Measurements from ENCODE around the gene SYCP2L. TPM values are rescaled to one million over a fixed set of nuclear protein-coding genes. Genes with fewer than 3 reads are reported as not detected.
"Not testable (repeated sequence)": the region's sequence is repeated elsewhere in the genome, so short reads cannot be mapped to it uniquely, and the experiment has no call there.

The SYCP2L gene
- total and polyA plus RNA-seq, 4 donors, result 0.49 to 5.3 (median 0.69) TPM

DNA sequence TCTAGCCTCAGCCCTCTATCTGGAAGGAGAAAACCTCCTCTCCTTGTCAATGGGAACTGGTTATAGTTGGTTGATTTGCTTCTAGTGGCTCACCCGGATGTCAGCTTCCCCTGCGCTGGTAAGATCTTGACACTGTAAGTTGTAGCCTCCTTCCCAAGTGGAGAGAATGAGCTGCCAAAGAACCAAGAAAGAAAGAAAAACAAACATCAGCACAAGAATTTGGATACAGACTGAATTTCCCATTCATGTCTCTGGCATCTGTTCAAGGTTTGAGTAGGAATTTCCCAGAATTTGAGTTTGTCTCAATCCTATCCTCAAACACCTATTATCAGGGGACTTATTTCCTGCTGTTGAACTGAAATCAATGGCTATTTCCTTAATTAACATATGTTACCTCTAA lies 113.1 kb downstream of the SYCP2L start:
- H3K27me3 ChIP-seq (ENCODE audit: control insufficient read depth in 3 of 3, insufficient read depth in 3 of 3, low read length in 2 of 3), result no peaks in the 10 kb centered on the region
- no peaks in the 10 kb centered on the region for H3K9me3 ChIP-seq (ENCODE audit: control insufficient read depth in 4 of 4, insufficient read depth in 3 of 4, low read length in 3 of 4)
- H3K27ac ChIP-seq (ENCODE audit: low read depth in 1 of 2, low read length in 1 of 2), result no peak overlapping the region
- ATAC-seq (ENCODE audit: insufficient read depth, low FRiP score) (no peak), DNase-seq (peak in 2 of 3 donors; percentile 58 to 67)
- no peak overlapping the region for H3K9ac ChIP-seq (ENCODE audit: insufficient read depth in 1 of 2, low read length in 2 of 2)
- TF ChIP-seq, protein P1, sequence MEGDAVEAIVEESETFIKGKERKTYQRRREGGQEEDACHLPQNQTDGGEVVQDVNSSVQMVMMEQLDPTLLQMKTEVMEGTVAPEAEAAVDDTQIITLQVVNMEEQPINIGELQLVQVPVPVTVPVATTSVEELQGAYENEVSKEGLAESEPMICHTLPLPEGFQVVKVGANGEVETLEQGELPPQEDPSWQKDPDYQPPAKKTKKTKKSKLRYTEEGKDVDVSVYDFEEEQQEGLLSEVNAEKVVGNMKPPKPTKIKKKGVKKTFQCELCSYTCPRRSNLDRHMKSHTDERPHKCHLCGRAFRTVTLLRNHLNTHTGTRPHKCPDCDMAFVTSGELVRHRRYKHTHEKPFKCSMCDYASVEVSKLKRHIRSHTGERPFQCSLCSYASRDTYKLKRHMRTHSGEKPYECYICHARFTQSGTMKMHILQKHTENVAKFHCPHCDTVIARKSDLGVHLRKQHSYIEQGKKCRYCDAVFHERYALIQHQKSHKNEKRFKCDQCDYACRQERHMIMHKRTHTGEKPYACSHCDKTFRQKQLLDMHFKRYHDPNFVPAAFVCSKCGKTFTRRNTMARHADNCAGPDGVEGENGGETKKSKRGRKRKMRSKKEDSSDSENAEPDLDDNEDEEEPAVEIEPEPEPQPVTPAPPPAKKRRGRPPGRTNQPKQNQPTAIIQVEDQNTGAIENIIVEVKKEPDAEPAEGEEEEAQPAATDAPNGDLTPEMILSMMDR (IDR thresholded peaks at IDR 0.05; ENCODE audit: control extremely low read depth, extremely low read depth), result no peak
- peaks cover 0 to 1% (median 0%) of the 10 kb centered on the region in 4 donors for H3K36me3 ChIP-seq (ENCODE audit: control insufficient read depth in 4 of 4, insufficient read depth in 4 of 4, low read length in 4 of 4)
- no peaks in the 10 kb centered on the region for H3K4me1 ChIP-seq (ENCODE audit: control insufficient read depth in 5 of 5, insufficient read depth in 5 of 5, low read length in 5 of 5)
- 50 to 72% methylated on average over 2 of the region's 2 CpGs for WGBS, 2 donors
- H3K4me3 ChIP-seq, result no peak overlapping the region

DNA sequence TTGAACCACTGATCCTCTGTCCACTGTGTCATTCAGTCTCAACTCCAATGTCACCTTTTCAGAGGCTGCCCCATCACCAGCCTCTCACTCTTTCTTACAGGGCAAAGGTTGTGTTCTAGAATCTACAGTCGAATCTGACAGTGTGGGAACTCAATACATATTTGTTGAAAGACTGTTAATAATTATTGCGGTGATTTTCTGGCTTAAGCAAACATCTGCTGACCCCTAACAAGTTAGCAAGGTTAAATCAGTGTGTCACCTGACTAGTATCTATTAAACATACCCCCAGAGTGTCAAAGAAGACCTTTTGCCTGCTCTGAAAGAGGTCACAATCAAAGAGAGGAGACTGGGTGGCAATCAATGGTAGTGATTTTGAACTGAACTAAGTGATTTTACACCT lies 115.3 kb downstream of the SYCP2L start:
- H3K36me3 ChIP-seq (ENCODE audit: control insufficient read depth in 4 of 4, insufficient read depth in 4 of 4, low read length in 4 of 4), result peaks cover 0 to 1% (median 0%) of the 10 kb centered on the region in 4 donors
- TF ChIP-seq, protein P1 (IDR thresholded peaks at IDR 0.05; ENCODE audit: control extremely low read depth, extremely low read depth), result no peak
- ATAC-seq (ENCODE audit: insufficient read depth, low FRiP score) (no peak), DNase-seq (no peak)
- H3K27ac ChIP-seq (ENCODE audit: low read depth in 1 of 2, low read length in 1 of 2), result no peak overlapping the region
- H3K27me3 ChIP-seq (ENCODE audit: control insufficient read depth in 3 of 3, insufficient read depth in 3 of 3, low read length in 2 of 3), result no peaks in the 10 kb centered on the region
- H3K9ac ChIP-seq (ENCODE audit: insufficient read depth in 1 of 2, low read length in 2 of 2), result no peak overlapping the region
- WGBS, 2 donors, result 78 to 82% methylated on average over 2 of the region's 2 CpGs
- H3K9me3 ChIP-seq (ENCODE audit: control insufficient read depth in 4 of 4, insufficient read depth in 3 of 4, low read length in 3 of 4), result no peaks in the 10 kb centered on the region
- no peaks in the 10 kb centered on the region for H3K4me1 ChIP-seq (ENCODE audit: control insufficient read depth in 5 of 5, insufficient read depth in 5 of 5, low read length in 5 of 5)
- H3K4me3 ChIP-seq, result no peak overlapping the region

DNA sequence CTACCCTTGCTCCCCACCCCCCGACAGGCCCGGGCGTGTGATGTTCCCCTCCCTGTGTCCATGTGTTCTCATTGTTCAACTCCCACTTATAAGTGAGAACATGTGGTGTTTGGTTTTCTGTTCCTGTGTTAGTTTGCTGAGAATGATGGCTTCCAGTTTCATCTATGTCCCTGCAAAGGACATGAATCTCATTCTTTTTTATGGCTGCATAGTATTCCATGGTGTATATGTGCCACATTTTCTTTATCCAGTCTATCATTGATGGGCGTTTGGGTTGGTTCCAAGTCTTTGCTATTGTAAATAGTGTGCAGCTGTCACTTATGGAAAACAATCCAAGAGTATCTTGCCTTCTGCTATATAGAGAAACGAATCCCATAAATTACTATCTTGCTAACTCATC lies 116.4 kb downstream of the SYCP2L start:
- H3K27ac ChIP-seq (ENCODE audit: low read depth in 1 of 2, low read length in 1 of 2); H3K4me1 ChIP-seq (ENCODE audit: control insufficient read depth in 5 of 5, insufficient read depth in 5 of 5, low read length in 5 of 5); H3K9ac ChIP-seq (ENCODE audit: insufficient read depth in 1 of 2, low read length in 2 of 2); H3K36me3 ChIP-seq (ENCODE audit: control insufficient read depth in 4 of 4, insufficient read depth in 4 of 4, low read length in 4 of 4); H3K27me3 ChIP-seq (ENCODE audit: control insufficient read depth in 3 of 3, insufficient read depth in 3 of 3, low read length in 2 of 3); H3K9me3 ChIP-seq (ENCODE audit: control insufficient read depth in 4 of 4, insufficient read depth in 3 of 4, low read length in 3 of 4); H3K4me3 ChIP-seq; ATAC-seq (ENCODE audit: insufficient read depth, low FRiP score); DNase-seq: not testable (repeated sequence)
- 87 to 94% methylated on average over 5 of the region's 5 CpGs for WGBS, 2 donors

DNA sequence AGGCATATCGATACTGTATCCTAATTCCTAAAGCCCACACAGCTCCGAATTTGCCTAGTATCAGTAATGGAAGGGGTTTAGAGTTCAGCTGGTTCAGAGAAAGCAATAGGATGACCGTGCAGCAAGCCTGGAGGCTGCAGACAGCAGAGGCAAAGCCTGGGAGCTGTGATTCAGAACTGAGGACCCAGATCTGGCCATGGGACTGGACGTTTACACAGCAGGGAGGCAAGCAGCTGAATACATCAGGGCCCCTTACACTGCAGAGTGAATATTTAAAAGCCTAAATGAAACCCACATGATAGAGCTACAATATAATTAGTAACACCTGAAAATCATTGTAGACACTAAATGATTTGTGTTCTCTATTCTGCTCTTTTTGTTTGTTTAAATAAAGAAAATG lies 119.2 kb downstream of the SYCP2L start:
- Histone ChIP-seq H3K9me3 (ENCODE audit: control insufficient read depth in 4 of 4, insufficient read depth in 3 of 4, low read length in 3 of 4) (no peaks in the 10 kb centered on the region), H3K36me3 (ENCODE audit: control insufficient read depth in 4 of 4, insufficient read depth in 4 of 4, low read length in 4 of 4) (no peaks in the 10 kb centered on the region), H3K9ac (ENCODE audit: insufficient read depth in 1 of 2, low read length in 2 of 2) (no peak overlapping the region), H3K27ac (ENCODE audit: low read depth in 1 of 2, low read length in 1 of 2) (no peak overlapping the region), H3K4me3 (no peak overlapping the region), H3K27me3 (ENCODE audit: control insufficient read depth in 3 of 3, insufficient read depth in 3 of 3, low read length in 2 of 3) (no peaks in the 10 kb centered on the region), H3K4me1 (ENCODE audit: control insufficient read depth in 5 of 5, insufficient read depth in 5 of 5, low read length in 5 of 5) (no peaks in the 10 kb centered on the region)
- ATAC-seq (ENCODE audit: insufficient read depth, low FRiP score), result no peak
- TF ChIP-seq, protein P1 (IDR thresholded peaks at IDR 0.05; ENCODE audit: control extremely low read depth, extremely low read depth), result no peak
- DNase-seq, result no peak
- WGBS, 2 donors, result 76 to 87% methylated on average over 4 of the region's 4 CpGs
